Lower leg skin (tissue), 3 donors: ENCODE data around the gene C1orf159.

ENCODE experiments used
- POLR2A ChIP-seq, 2 donors: fragments of 450-650 bp; IDR thresholded peaks; one replicate each; pipeline ENCODE4 v1.6.1; 2016 to 2017; ENCODE audit warnings: antibody characterized with exemption in 2 of 2, mild to moderate bottlenecking in 1 of 2, moderate library complexity in 1 of 2
- TF ChIP-seq, protein P1 (sequence below), 3 donors: fragments of 450-650 bp; IDR thresholded peaks; one replicate each; pipeline ENCODE4 v1.5.1; 2016; ENCODE audit warnings: antibody characterized with exemption in 3 of 3, mild to moderate bottlenecking in 3 of 3, moderate library complexity in 2 of 3

DNA sequence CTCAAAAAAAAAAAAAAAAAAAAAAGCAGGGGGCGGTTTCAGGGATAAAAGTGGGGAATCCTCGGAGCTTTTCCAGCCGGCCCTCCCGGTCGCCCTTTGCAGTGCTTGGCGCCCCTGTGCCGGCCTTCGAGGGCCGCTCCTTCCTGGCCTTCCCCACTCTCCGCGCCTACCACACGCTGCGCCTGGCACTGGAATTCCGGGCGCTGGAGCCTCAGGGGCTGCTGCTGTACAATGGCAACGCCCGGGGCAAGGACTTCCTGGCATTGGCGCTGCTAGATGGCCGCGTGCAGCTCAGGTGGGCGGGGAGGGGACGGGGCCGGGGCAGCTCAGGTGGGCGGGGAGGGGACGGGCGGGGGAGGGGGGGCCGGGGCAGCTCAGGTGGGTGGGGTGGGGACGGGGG, 67.1 kb downstream of the C1orf159 start:
- TF ChIP-seq, protein P1, sequence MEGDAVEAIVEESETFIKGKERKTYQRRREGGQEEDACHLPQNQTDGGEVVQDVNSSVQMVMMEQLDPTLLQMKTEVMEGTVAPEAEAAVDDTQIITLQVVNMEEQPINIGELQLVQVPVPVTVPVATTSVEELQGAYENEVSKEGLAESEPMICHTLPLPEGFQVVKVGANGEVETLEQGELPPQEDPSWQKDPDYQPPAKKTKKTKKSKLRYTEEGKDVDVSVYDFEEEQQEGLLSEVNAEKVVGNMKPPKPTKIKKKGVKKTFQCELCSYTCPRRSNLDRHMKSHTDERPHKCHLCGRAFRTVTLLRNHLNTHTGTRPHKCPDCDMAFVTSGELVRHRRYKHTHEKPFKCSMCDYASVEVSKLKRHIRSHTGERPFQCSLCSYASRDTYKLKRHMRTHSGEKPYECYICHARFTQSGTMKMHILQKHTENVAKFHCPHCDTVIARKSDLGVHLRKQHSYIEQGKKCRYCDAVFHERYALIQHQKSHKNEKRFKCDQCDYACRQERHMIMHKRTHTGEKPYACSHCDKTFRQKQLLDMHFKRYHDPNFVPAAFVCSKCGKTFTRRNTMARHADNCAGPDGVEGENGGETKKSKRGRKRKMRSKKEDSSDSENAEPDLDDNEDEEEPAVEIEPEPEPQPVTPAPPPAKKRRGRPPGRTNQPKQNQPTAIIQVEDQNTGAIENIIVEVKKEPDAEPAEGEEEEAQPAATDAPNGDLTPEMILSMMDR (IDR thresholded peaks at IDR 0.05): no peak
- TF ChIP-seq POLR2A (IDR thresholded peaks at IDR 0.05): no peak
